Skeletal muscle tissue (tissue), 4 donors: ENCODE results near the gene STK32C. TPM values are rescaled to one million over a fixed set of nuclear protein-coding genes. Genes with fewer than 3 reads are reported as not detected.

ENCODE experiments used
- H3K27ac ChIP-seq: one replicate; pipeline ENCODE4 v1.7.0; 2013; ENCODE audit warnings: mild to moderate bottlenecking, low read depth, low read length, inconsistent platforms
- H3K27me3 ChIP-seq, 3 donors: one replicate each; pipeline ENCODE4 v1.7.0; 2013; ENCODE audit warnings: low read length in 3 of 3; ENCODE audit not compliant: control insufficient read depth in 3 of 3, insufficient read depth in 3 of 3
- H3K36me3 ChIP-seq, 3 donors: one replicate each; pipeline ENCODE4 v1.7.0; 2013; ENCODE audit warnings: low read length in 3 of 3; ENCODE audit not compliant: control insufficient read depth in 3 of 3, insufficient read depth in 3 of 3
- H3K4me1 ChIP-seq, 3 donors: one replicate each; pipeline ENCODE4 v1.7.0; 2013; ENCODE audit warnings: low read length in 3 of 3, mild to moderate bottlenecking in 3 of 3; ENCODE audit not compliant: control insufficient read depth in 3 of 3, insufficient read depth in 3 of 3
- H3K4me3 ChIP-seq, 3 donors: one replicate each; pipeline ENCODE4 v1.7.0; 2013; ENCODE audit warnings: low read length in 3 of 3
- H3K9ac ChIP-seq, 3 donors: one replicate each; pipeline ENCODE4 v1.7.0; 2013; ENCODE audit warnings: low read length in 3 of 3, mild to moderate bottlenecking in 3 of 3, moderate library complexity in 2 of 3, low read depth in 1 of 3
- H3K9me3 ChIP-seq, 3 donors: one replicate each; pipeline ENCODE4 v1.7.0; 2013; ENCODE audit warnings: low read length in 3 of 3; ENCODE audit not compliant: control insufficient read depth in 3 of 3
- total RNA-seq: library from RNA; depleted of rRNA; stranded (reverse); fragments of >200 nt; gene quantifications from one replicate; pipeline ENCODE4 v1.2.3, GENCODE V29; 2014
- donor health status: Osteomylitis.

STK32C gene
- total RNA-seq, 1 donor from 2014 or later: 8.4 TPM

DNA sequence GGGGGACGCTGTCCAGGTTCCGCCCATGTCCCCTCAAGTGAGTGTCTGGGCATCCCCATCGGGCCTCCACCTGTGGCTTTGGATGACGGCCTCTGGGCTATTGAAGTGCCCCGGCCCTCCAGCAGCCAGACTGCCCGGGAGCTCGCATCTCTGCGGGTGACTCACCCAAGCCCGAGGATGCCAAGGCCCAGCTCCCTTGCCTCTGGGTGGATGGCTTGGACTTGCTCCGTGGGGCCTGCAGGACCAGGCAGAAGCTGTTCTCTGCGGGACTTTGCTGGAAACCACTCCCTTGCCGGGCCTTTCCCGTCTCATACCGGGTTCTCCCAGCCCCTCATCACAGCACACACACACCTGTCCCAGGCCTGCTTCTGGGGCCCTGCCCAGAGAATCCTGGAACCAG, 98.6 kb downstream of the STK32C start:
- Histone ChIP-seq H3K9ac (no peak overlapping the region), H3K36me3 (no peaks in the 10 kb centered on the region), H3K4me3 (no peak overlapping the region), H3K27ac (no peak overlapping the region), H3K4me1 (peaks cover 0 to 15% (median 11%) of the 10 kb centered on the region in 3 donors), H3K27me3 (no peaks in the 10 kb centered on the region), H3K9me3 (peaks cover 0 to 3% (median 0%) of the 10 kb centered on the region in 3 donors)

DNA sequence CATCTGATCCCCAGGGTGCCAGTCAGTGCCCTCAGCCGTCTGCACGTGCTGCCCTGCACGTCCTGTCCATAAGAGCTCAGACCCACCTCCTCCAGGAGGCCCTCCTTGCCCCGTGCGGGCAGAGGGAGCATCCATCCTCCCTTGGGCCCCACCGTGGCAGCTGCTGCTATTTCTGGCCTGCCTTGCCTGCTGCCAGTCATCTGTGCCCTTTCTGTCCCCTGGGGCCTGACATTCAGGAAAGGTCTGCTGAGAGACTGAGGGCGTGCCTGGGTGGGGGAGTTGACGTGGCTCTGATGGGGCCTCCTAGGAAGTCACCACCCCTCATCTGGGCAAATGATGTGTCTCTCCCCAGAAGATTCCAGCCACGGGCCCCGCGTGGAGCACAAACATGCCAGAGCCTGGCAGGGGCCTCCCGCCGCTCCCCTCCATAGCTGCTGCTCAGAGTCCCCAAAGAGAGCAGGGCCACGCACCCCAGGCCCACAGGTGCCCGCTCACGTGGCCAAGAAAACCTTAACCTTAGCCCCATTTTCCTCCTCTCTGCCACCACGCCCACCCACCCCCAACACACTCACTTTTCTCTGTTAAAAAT, 99.2 kb downstream of the STK32C start:
- no peak overlapping the region for H3K27ac ChIP-seq
- H3K27me3 ChIP-seq: no peaks in the 10 kb centered on the region
- H3K36me3 ChIP-seq: no peaks in the 10 kb centered on the region
- H3K9ac ChIP-seq: no peak overlapping the region
- peaks cover 0 to 15% (median 11%) of the 10 kb centered on the region in 3 donors for H3K4me1 ChIP-seq
- H3K9me3 ChIP-seq: peaks cover 0 to 3% (median 0%) of the 10 kb centered on the region in 3 donors
- no peak overlapping the region for H3K4me3 ChIP-seq

DNA sequence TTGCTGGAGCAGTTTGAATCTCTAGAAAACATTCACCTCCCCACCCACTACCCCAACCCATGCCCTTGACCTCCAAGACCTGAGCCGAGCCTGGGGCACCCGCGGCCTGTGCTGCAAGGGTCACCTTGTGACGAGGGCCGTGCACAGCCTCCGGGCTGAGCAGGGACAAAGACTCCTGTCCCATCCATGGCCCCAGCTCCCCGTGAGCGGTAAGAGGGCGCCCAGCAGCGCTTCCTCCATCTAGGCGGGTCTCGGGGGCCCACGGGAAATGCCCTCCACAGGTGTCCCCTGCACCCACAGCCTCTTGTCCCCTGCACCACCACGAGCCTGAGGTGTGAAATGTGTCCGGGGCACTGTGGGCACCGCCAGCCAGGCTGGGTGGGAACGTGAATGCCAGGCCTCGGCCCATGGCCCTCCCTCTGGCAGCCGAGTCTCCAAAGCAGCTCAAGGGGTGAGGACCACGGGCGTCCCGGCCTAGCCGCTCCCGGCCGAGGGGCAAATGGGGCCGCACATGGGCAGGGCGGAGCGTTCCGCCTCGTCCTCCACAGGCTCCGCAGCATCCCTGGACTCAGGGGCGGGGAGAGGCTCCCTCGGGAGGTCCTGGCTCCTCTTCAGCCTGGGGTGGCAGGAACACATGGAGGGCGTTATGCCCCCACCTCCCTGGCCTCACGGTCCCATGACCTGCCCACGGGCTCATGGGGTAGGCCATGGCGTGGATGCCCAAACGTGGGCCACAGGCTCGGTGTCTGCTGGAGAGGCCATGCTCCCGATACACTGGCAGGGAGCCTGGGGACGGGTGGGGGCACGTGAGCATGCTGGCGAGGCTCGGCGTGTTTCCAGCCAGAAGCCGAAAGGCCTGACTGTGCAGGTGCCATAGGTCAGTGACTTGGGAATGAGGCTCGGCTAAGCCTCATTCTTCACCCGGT, 100.0 kb downstream of the STK32C start:
- no peaks in the 10 kb centered on the region for H3K27me3 ChIP-seq
- H3K9me3 ChIP-seq: no peaks in the 10 kb centered on the region
- H3K36me3 ChIP-seq: no peaks in the 10 kb centered on the region
- H3K4me1 ChIP-seq: peaks cover 0 to 15% (median 11%) of the 10 kb centered on the region in 3 donors
- no peak overlapping the region for H3K27ac ChIP-seq
- no peak overlapping the region for H3K4me3 ChIP-seq
- no peak overlapping the region for H3K9ac ChIP-seq

DNA sequence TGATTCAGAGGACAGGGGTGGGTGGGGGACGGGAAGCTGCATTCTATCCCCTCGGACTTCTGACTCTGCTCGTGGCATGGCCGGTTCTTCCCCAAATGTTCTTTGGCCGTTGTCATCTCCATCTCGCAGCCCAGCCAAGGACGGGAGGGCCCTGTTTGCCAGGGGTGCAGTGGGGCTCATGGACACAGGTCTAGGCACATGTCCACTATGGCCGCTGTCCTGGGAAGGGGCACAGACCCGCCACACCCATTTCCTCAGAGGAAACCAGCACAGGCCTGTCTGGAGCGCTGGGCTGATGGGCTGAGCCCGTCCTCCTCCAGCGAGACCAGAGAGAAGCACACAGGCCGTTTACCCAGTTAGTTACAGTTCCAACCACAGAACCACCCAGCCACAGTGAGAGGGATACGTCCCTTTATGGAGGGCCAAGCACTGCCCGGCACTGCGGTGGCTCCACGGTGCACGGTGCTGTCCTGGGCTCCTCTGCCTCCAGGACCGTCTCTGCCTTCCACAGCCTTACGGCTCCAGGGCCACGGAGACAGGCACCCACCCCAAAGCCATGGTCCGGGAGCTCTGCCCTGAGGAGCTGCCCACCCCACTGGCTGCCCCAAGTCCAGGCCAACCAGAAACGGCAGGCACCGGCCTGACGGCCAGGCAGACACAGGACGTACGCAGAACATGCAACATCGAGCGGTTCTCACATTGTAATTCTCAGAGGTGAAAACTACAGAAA, 100.8 kb downstream of the STK32C start:
- Histone ChIP-seq H3K36me3 (no peaks in the 10 kb centered on the region), H3K9ac (no peak overlapping the region), H3K27ac (no peak overlapping the region), H3K4me3 (no peak overlapping the region), H3K9me3 (no peaks in the 10 kb centered on the region), H3K27me3 (no peaks in the 10 kb centered on the region), H3K4me1 (peaks cover 0 to 15% (median 11%) of the 10 kb centered on the region in 3 donors)

DNA sequence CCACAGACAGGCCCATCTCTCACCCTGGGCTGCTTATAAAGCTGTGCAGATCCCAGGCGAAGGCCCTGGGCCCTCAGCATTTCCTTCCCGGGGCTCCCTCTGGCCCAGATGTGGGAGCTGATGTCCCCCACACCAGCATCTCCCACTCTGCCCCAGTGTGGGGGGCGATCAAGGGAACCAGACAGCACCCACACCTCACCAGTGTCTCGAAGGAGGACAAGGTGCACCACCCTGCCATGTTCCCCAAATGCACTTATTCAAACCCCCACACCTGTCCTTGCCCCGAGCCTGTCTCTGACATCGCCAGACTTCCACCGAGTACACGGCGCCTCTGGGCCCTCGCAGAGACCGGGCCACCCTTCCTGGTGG, 101.4 kb downstream of the STK32C start:
- H3K4me3 ChIP-seq: no peak overlapping the region
- H3K27me3 ChIP-seq: peaks cover 0 to 2% (median 0%) of the 10 kb centered on the region in 3 donors
- H3K27ac ChIP-seq: no peak overlapping the region
- no peak overlapping the region for H3K9ac ChIP-seq
- H3K4me1 ChIP-seq: peaks cover 0 to 15% (median 11%) of the 10 kb centered on the region in 3 donors
- no peaks in the 10 kb centered on the region for H3K9me3 ChIP-seq
- H3K36me3 ChIP-seq: no peaks in the 10 kb centered on the region

DNA sequence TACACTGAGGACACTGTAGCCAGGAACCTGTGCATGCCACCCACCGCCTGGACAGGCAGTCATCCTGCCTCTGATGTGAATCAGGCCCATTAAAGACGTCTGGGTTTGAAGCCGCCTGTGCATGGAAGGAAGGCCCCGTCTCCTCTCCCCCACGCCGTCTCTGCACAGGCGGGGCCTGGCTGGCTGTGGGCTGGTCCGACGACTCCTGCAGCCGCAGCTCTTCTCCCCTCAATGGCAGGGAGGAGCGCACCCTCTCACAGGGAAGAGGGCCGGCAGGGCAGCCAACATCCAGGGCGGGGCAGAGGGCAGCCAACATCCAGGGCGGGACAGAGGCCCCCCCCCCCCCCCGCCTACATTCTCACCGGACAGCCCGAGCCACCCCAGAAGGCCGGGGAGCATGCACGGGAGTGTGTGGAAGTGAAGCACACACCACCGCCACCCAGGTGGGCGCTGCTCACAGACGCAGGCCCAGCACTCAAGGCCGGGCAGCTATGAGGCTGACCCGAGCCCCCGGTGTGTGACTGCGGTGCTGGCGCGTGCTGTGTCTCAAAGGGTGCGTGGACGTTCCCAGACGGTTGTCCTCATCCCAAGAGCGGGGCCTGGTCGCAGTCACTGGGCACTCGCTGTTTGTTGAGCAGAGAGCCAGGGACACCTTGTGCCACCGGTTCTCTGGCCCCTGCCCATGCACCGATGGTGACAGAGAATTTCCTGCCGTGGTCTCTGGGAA, 101.9 kb downstream of the STK32C start:
- H3K27ac ChIP-seq: no peak overlapping the region

DNA sequence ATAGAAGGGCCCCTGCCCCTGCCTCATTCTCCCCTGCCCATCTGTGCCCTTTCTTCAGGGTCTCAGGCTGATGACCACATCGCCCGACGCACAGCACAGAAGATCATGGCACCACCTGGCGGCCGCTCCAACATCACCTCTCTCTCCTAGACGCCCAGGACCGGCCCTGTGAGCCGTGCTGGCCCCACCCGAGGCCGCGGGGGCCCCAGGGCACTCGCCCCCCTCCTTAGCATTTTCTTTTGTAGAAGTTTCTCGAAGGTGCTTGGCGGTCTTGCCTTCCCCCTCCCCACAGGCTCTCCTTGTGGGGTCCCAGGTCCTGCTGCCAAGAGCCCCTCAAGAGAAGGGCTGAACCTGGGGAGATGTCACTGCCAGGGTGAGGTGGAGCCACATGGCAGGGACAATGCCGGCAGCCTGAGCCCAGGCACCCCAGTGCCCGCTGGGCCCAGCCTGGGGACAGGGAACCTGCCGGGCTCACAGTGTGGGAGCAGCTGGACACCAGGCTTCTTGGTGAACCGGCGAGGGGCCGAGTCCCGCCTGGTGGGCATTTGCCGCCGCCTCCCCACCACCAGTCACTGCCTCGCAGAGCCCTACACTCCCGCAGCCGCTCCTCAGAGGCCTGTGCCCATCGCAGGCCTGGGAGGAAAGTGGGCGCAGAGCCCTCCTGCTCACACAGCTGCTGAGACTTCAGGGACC, 102.8 kb downstream of the STK32C start:
- no peak overlapping the region for H3K9ac ChIP-seq
- H3K4me3 ChIP-seq: no peak overlapping the region
- H3K27me3 ChIP-seq: peaks cover 0 to 2% (median 0%) of the 10 kb centered on the region in 3 donors
- no peaks in the 10 kb centered on the region for H3K9me3 ChIP-seq
- no peaks in the 10 kb centered on the region for H3K36me3 ChIP-seq
- H3K4me1 ChIP-seq: peaks cover 0 to 15% (median 11%) of the 10 kb centered on the region in 3 donors
- no peak overlapping the region for H3K27ac ChIP-seq

More for the DNA sequence above, 101.9 kb downstream of the STK32C start:
- no peak overlapping the region for H3K9ac ChIP-seq
- peaks cover 0 to 15% (median 11%) of the 10 kb centered on the region in 3 donors for H3K4me1 ChIP-seq
- no peaks in the 10 kb centered on the region for H3K36me3 ChIP-seq
- H3K27me3 ChIP-seq: peaks cover 0 to 2% (median 0%) of the 10 kb centered on the region in 3 donors
- no peaks in the 10 kb centered on the region for H3K9me3 ChIP-seq
- no peak overlapping the region for H3K4me3 ChIP-seq

DNA sequence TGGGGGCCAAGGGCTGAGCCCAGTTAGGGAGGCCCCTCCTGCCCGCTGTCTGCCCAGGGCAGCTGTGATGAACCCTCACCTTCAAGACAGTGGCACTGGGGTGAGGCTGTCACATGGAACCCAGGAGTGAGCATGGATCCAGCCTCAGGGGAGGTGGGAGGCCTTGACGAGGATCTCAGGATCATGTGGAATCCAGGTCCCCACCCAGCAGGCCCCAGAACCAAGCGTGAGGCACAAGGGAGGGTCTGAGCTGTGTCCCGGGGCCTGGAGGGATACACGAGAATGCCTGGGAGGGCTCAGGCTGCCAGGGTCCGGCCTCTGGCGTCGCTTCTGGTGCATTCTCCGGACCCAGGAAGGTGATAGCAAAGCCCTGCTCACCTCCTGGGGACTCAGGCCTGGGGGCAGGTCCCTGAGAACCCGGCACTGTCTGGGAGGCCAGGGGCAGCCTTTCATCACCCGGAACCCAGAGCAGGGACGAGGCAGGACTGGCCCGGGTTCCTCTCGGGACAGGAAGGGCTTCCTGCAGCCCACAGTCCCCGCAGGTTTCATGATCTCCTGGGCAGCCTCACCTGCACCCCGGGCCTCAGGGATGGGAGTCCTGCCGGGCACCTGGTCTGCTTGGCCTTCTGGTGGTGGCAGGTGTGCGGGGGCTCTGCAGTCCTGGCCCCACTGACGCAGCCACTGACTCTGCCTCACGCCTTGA, 103.5 kb downstream of the STK32C start:
- Histone ChIP-seq H3K4me3 (no peak overlapping the region), H3K4me1 (peaks cover 0 to 13% (median 11%) of the 10 kb centered on the region in 3 donors), H3K27ac (no peak overlapping the region), H3K9ac (no peak overlapping the region), H3K27me3 (peaks cover 0 to 2% (median 0%) of the 10 kb centered on the region in 3 donors), H3K9me3 (no peaks in the 10 kb centered on the region), H3K36me3 (no peaks in the 10 kb centered on the region)
